AG10803 (cell line): Measurements from ENCODE around the gene SYT7.

ENCODE experiments used
- DNase-seq: peaks from one replicate; pipeline ENCODE4 v3.0.0; 2010; ENCODE audit warnings: low read depth
- H3K4me3 ChIP-seq: 2 replicates; pipeline ENCODE4 v1.5.1; 2011; ENCODE audit warnings: mild to moderate bottlenecking, low read length, control low read depth
- CTCF ChIP-seq: conservative IDR thresholded peaks from 2 replicates; pipeline ENCODE4 v1.5.1; 2011; ENCODE audit warnings: mild to moderate bottlenecking, low read length, control low read depth, inconsistent platforms

SYT7 gene

GRCh38 chr11:61575886-61576861 lies 4.7 kb downstream of the SYT7 start:
- H3K4me3 ChIP-seq = no peak overlapping the region
- DNase-seq = no peak
- TF ChIP-seq CTCF = no peak

GRCh38 chr11:61574611-61575010 lies 6.3 kb downstream of the SYT7 start:
- DNase-seq = no peak
- no peak for TF ChIP-seq CTCF
- no peak overlapping the region for H3K4me3 ChIP-seq

GRCh38 chr11:61572913-61573312 lies 8.0 kb downstream of the SYT7 start:
- H3K4me3 ChIP-seq = no peak overlapping the region
- TF ChIP-seq CTCF = no peak
- no peak for DNase-seq

GRCh38 chr11:61571869-61572268 lies 9.0 kb downstream of the SYT7 start:
- DNase-seq = no peak
- no peak overlapping the region for H3K4me3 ChIP-seq
- TF ChIP-seq CTCF = no peak

GRCh38 chr11:61571337-61571736 lies 9.5 kb downstream of the SYT7 start:
- no peak overlapping the region for H3K4me3 ChIP-seq
- DNase-seq = no peak

GRCh38 chr11:61569701-61570100 lies 11.2 kb downstream of the SYT7 start:
- no peak overlapping the region for H3K4me3 ChIP-seq
- no peak for DNase-seq
- TF ChIP-seq CTCF = no peak

More at GRCh38 chr11:61571337-61571736, 9.5 kb downstream of the SYT7 start:
- no peak for TF ChIP-seq CTCF

GRCh38 chr11:61569018-61569417 lies 11.9 kb downstream of the SYT7 start:
- DNase-seq = no peak
- no peak for TF ChIP-seq CTCF
- no peak overlapping the region for H3K4me3 ChIP-seq
